Body of pancreas (tissue), 4 donors: Measurements from ENCODE around the gene SRM. TPM values are rescaled to one million over a fixed set of nuclear protein-coding genes. Genes with fewer than 3 reads are reported as not detected.
"Not testable (repeated sequence)": the region's sequence is repeated elsewhere in the genome, so short reads cannot be mapped to it uniquely, and the experiment has no call there.

ENCODE experiments used
- ATAC-seq: fragments of 150-250 bp; one replicate; pipeline ENCODE4 v1.9.1; 2016
- DNase-seq, 4 donors: peaks; one replicate each; pipeline ENCODE4 v3.0.0-alpha.2; 2019
- H3K27ac ChIP-seq, 4 donors: fragments of 200-600 bp; sonication (generic); 1 replicate in 3 of 4; 2 replicates in 1 of 4; pipeline versions ENCODE4 v1.5.1 to v1.6.1; 2016 to 2019; ENCODE audit warnings: mild to moderate bottlenecking in 1 of 4, mixed read lengths in 1 of 4, moderate library complexity in 1 of 4
- H3K27me3 ChIP-seq, 2 donors: fragments of 200-600 bp; sonication (generic); one replicate each; pipeline ENCODE4 v1.6.0; 2016; ENCODE audit warnings: mild to moderate bottlenecking in 1 of 2
- H3K36me3 ChIP-seq, 2 donors: fragments of 200-600 bp; sonication (generic); replicated peaks in 1 of 2; 2 replicates each; pipeline ENCODE4 v1.5.1; 2016; ENCODE audit warnings: low read depth in 2 of 2; ENCODE audit not compliant: insufficient read depth in 1 of 2
- H3K4me1 ChIP-seq: fragments of 200-600 bp; sonication (generic); one replicate; pipeline ENCODE4 v1.6.0; 2016
- H3K4me3 ChIP-seq, 2 donors: fragments of 200-600 bp; sonication (generic); 1 replicate in 1 of 2; 2 replicates in 1 of 2; pipeline ENCODE4 v1.5.1; 2016 to 2019
- H3K9me3 ChIP-seq, 3 donors: fragments of 200-600 bp; sonication (generic); 1 replicate in 2 of 3; 2 replicates in 1 of 3; pipeline ENCODE4 v1.5.1; 2016
- POLR2A ChIP-seq, 3 donors: fragments of 450-650 bp; IDR thresholded peaks; one replicate each; pipeline ENCODE4 v1.6.1; 2016; ENCODE audit warnings: antibody characterized with exemption in 3 of 3, mild to moderate bottlenecking in 2 of 3
- WGBS, 2 donors: methylation state at CpG; one replicate each; pipeline ENCODE4 v1.1.5; 2017; 5-methylcytosine and 5-hydroxymethylcytosine counted together
- intact Hi-C: fragments of 100-400 bp; cut with DNase I; formaldehyde crosslinking; loops from one replicate; pipeline ENCODE4 v1.15.1; 2023
- total RNA-seq, 2 donors: library from RNA; depleted of rRNA; stranded (reverse); fragments of >200 nt; gene quantifications; one replicate each; pipeline ENCODE4 v1.1.0, GENCODE V29; 2016
- TF ChIP-seq, protein P1 (sequence below), 7 experiments: fragments of 450-650 bp in 4 of 7; fragments of 200-600 bp in 3 of 7; sonication (generic) in 3 of 7; IDR thresholded peaks; one replicate each; pipeline ENCODE4 v1.5.1; 2016 to 2019; ENCODE audit warnings: antibody characterized with exemption in 7 of 7

SRM gene
- total RNA-seq, 2 donors from 2014 or later: 50.3 to 159 TPM

DNA sequence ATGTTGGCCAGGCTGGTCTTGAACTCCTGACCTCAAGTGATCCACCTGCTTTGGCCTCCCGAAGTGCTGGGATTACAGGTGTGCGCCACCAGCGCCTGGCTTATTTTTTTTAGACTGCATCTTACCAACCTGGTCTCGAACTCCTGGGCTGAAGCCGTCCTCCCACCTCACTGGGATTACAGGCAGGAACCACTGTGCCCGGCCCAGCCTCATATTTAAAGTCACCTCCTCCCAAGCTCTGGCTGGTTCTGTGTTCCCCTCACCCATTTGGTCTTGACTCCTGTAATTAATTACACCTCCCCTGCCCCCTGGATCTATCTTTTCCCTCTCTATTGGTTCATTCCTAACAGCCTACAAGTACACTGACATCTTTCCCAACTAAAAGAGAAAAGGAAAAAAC lies 41.5 kb upstream of the SRM start:
- H3K9me3 ChIP-seq: no peaks in the 10 kb centered on the region
- no peak overlapping the region for H3K4me3 ChIP-seq
- WGBS, 2 donors: 75 to 86% methylated on average over 6 of the region's 6 CpGs
- H3K36me3 ChIP-seq: peaks cover 0 to 2% of the 10 kb centered on the region in 2 donors
- TF ChIP-seq, protein P1, sequence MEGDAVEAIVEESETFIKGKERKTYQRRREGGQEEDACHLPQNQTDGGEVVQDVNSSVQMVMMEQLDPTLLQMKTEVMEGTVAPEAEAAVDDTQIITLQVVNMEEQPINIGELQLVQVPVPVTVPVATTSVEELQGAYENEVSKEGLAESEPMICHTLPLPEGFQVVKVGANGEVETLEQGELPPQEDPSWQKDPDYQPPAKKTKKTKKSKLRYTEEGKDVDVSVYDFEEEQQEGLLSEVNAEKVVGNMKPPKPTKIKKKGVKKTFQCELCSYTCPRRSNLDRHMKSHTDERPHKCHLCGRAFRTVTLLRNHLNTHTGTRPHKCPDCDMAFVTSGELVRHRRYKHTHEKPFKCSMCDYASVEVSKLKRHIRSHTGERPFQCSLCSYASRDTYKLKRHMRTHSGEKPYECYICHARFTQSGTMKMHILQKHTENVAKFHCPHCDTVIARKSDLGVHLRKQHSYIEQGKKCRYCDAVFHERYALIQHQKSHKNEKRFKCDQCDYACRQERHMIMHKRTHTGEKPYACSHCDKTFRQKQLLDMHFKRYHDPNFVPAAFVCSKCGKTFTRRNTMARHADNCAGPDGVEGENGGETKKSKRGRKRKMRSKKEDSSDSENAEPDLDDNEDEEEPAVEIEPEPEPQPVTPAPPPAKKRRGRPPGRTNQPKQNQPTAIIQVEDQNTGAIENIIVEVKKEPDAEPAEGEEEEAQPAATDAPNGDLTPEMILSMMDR (IDR thresholded peaks at IDR 0.05): no peak
- no peak for TF ChIP-seq POLR2A (IDR thresholded peaks at IDR 0.05)
- peaks cover 19% of the 10 kb centered on the region for H3K4me1 ChIP-seq
- no peaks in the 10 kb centered on the region for H3K27me3 ChIP-seq
- H3K27ac ChIP-seq: no peak overlapping the region
- no peak for ATAC-seq
- intact Hi-C loops: no loop called here
- DNase-seq: no peak

DNA sequence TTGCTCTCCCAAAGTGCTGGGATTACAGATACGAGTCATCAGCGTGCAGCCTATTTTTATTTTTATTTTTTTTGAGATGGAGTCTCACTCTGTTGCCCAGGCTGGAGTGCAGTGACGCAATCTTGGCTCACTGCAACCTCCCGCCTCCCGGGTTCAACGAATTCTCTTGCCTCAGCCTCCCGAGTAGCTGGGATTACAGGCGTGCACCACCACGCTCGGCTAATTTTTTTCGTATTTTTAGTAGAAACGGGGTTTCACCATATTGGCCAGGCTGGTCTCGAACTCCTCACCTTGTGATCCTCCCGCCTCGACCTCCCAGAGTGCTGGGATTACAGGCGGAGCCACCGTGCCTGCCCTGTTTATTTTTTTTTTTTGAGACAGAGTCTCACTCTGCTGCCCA lies 41.0 kb upstream of the SRM start:
- H3K4me3 ChIP-seq, intact Hi-C loops, DNase-seq, H3K36me3 ChIP-seq, ATAC-seq, H3K9me3 ChIP-seq, H3K27ac ChIP-seq, H3K27me3 ChIP-seq: not testable (repeated sequence)
- 92 to 93% methylated on average over 16 to 17 of the region's 17 CpGs for WGBS, 2 donors
- peaks cover 19% of the 10 kb centered on the region for H3K4me1 ChIP-seq

DNA sequence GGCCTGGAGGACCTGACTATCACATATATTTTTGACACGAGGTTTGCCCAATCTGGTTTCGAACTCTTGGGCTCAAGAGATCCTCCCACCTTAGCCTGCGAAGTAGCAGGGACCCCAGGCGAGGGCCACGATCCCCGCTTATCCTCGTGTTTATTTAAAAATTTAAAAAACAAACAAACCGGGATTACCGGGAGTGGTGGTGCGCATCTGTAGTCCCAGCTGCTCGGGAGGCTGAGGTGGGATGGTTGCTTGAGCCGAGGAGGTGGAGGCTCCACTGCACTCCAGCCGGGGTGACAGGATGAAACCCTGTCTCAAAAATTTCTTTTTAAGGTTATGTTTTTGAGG lies 40.3 kb upstream of the SRM start:
- peak in 1 of 4 donors; percentile 18 for DNase-seq
- Histone ChIP-seq H3K27ac (peak overlapping the region in 3 of 4 donors; percentile 68 to 86 (median 78)), H3K27me3 (no peaks in the 10 kb centered on the region), H3K4me3 (no peak overlapping the region), H3K9me3 (no peaks in the 10 kb centered on the region), H3K4me1 (peaks cover 19% of the 10 kb centered on the region), H3K36me3 (peaks cover 0 to 8% of the 10 kb centered on the region in 2 donors)
- no peak for ATAC-seq
- WGBS, 2 donors: 16 to 31% methylated on average over 13 of the region's 13 CpGs
- TF ChIP-seq POLR2A (IDR thresholded peaks at IDR 0.05): no peak
- intact Hi-C loops: no loop called here

DNA sequence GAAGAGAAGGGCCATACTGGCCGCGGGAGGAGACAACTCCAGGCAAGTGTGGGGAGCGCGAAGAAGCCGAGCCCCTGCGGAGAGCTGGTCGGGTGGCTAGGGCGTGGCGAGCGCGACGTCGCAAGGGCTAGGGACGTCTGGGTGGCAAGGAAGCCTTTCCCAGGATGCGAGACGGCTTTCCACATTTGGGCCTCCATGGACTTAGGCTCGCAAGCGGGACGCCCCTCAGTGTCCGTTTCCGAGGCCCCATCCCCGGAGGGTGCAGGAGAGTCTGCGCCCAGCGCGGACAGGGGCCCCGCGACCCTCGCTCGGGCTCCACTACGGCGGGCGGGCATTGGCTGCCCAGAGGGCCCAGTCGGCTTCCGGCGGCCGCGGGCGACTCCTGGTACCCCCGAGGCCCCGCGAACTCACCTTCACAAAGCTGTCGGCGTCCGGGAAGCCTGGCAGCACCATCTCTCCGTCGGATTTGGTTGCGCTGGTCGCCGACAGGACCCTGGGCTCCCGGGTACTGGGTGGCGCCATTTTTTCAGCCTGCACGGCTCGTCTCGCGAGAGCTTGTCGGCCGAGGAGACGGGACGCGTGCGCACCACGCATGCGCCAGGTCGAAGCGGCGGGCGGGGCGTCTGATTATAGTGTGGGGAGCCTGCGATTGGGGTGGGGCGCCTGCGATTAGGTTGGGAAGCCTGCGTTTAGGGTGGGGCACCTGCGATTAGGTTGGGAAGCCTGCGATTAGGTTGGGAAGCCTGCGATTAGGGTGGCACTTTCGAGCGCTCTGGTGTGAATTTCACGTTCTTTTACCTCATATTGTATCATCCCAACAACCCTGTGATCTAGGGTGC lies 39.7 kb upstream of the SRM start, which contains the start of gene EXOSC10:
Gene EXOSC10 (minus strand): TSS at position 560 of the 839 bp plus-strand sequence. CDS start 38 bp downstream, at position 522.
- peaks cover 0 to 12% of the 10 kb centered on the region in 2 donors for H3K36me3 ChIP-seq
- WGBS, 2 donors: 0% methylated on average over 19 to 77 of the region's 78 CpGs
- H3K4me3 ChIP-seq: peak within 1 kb of the TSS; percentile 76 to 79
- no peaks in the 10 kb centered on the region for H3K9me3 ChIP-seq
- H3K4me1 ChIP-seq: peaks cover 19% of the 10 kb centered on the region
- DNase-seq (peak; percentile 91 to 96 (median 93)), ATAC-seq (peak; percentile 99)
- intact Hi-C loops: no loop called here
- peak within 1 kb of the TSS; percentile 52 to 86 (median 73) for H3K27ac ChIP-seq
- H3K27me3 ChIP-seq: no peaks in the 10 kb centered on the region
- peak; percentile 34 to 66 (median 66) for TF ChIP-seq POLR2A (IDR thresholded peaks at IDR 0.05)
- TF ChIP-seq, protein P1 (IDR thresholded peaks at IDR 0.05): no peak

DNA sequence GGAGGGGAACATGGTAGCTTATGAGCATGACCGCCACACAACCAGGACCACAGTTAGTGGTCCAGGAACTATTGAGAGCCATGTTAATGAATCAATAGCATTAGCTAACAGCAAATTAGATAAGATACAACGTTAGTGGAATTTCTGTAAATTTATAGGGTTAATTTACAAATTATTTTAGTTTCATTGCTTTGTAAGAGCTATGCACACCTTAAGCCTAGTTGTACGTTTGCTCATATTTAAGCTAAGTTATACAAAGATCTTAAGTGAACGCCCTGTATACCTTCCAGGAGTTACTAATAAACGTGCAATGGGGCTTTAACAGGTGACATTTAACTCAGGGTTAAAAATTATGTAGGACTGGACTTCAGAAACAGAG lies 39.1 kb upstream of the SRM start:
- Histone ChIP-seq H3K4me3 (peak overlapping the region; percentile 76 to 79), H3K9me3 (no peaks in the 10 kb centered on the region), H3K27me3 (no peaks in the 10 kb centered on the region), H3K36me3 (peaks cover 0 to 17% of the 10 kb centered on the region in 2 donors), H3K27ac (peak overlapping the region in 3 of 4 donors; percentile 68 to 86 (median 78)), H3K4me1 (peaks cover 19% of the 10 kb centered on the region)
- WGBS, 2 donors: 8% methylated on average over 5 of the region's 5 CpGs
- no peak for ATAC-seq
- TF ChIP-seq POLR2A (IDR thresholded peaks at IDR 0.05): no peak
- TF ChIP-seq, protein P1 (IDR thresholded peaks at IDR 0.05): no peak
- intact Hi-C loops: no loop called here
- DNase-seq: no peak

DNA sequence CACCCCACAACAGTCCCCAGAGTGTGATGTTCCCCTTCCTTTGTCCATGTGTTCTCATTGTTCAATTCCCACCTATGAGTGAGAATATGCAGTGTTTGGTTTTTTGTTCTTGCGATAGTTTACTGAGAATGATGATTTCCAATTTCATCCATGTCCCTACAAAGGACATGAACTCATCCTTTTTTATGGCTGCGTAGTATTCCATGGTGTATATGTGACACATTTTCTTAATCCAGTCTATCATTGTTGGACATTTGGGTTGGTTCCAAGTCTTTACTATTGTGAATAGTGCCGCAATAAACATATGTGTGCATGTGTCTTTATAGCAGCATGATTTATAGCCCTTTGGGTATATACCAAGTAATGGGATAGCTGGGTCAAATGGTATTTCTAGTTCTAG lies 24.0 kb upstream of the SRM start:
- peaks cover 12 to 40% of the 10 kb centered on the region in 2 donors for H3K36me3 ChIP-seq
- H3K27me3 ChIP-seq, H3K4me3 ChIP-seq, intact Hi-C loops, DNase-seq, H3K27ac ChIP-seq, ATAC-seq, H3K9me3 ChIP-seq, H3K4me1 ChIP-seq: not testable (repeated sequence)
- WGBS, 2 donors: 81 to 92% methylated on average over 3 of the region's 3 CpGs
